Endothelial cell of coronary artery (primary cell): Measurements from ENCODE around the gene RNASE11. TPM values are rescaled to one million over a fixed set of nuclear protein-coding genes. Genes with fewer than 3 reads are reported as not detected.

ENCODE experiments used
- total RNA-seq: library from RNA; depleted of rRNA; stranded (reverse); fragments of >200 nt; gene quantifications from 2 replicates; pipeline ENCODE4 v1.2.3, GENCODE V29; 2014

Gene RNASE11
- not detected in 2 replicates for total RNA-seq

DNA sequence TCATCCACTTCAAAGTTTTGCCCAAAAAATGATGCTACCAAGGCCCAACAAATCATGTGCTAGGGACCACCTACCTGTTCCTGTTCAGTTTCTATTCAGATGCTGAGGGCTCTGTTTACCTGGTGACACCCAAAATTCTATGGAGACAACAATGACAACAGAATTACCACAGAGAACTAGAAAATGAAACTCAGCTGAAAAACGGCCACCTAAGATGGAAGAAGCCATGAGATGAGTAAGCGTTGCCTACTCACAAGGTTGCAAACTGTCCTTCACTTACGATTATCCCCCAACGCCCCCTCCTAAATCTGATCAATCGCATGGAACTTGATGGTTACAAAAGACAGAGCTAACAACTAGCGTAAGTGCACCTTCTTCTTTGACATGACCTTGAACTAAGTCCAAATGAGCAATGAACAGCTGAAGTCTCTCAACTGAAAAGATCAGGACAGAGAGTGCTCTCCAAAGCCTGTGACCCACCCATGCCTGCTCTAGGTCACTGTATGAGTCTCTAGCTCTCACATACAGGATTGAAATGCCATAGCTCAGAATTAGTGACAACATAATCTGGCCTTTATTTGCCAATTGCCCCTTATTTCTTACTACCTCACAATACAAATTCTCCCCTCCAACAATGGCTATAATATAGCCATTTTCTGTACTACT lies at the start of gene RNASE11:
RNASE11 (minus strand) TSS at position 513 of the 666 bp plus-strand sequence.

DNA sequence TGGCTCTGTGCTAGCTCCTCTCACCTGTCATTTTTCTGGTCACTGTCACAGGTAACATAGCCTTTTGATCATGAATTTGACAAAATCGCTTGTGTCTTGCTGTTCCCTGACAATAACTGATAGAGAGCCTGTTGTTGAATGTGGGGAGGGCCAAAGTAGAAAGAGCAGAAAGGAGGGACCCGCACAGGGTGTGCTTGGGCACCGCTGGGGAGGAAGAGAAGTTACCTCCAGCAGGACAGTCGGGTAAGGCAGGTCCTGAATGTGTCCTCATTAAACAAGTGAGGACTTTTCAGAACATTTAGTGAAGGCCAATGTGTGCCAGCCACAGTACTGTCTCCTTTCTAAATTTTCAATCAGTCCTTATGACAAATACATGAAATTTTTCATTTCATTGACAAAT lies 3.4 kb upstream of the RNASE11 start, which contains the start of gene RNASE12:
RNASE12 (minus strand) TSS at position 142 of the 400 bp plus-strand sequence. CDS start 653 bp downstream, outside the sequence.

DNA sequence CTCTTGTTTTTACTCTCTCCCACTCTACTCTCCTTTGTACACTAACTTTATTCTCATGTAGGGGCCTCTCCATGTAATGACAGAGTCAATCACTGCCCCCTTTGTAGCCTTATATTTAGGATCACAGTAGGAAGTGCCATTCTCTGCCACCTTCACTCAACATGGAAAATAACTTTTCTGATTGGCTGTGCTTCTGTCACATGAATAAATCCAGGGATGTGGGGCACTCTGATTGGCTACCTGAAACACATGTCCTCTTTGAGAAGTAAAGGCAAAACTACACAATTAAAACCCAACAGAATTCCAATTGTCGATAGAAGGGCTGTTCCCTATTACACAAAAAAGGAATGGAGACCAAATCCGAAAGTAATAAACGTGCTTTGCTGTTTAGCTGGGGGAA lies 26.8 kb downstream of the RNASE11 start, which contains the start of gene RNASE9:
RNASE9 (minus strand) TSS at position 87 of the 400 bp plus-strand sequence.

Other genes with a start within 250 kb of the RNASE11 start
- 7.3 and 7.6 TPM in 2 replicates for gene PARP2, start 244.4 kb downstream of the RNASE11 start, total RNA-seq
- 17.1 and 24.9 TPM in 2 replicates for gene TEP1, start 174.5 kb downstream of the RNASE11 start, total RNA-seq
- not detected in 2 replicates for gene KLHL33, start 151.8 kb downstream of the RNASE11 start, total RNA-seq
- gene OSGEP, start 133.2 kb downstream of the RNASE11 start, total RNA-seq: 25.9 and 40.8 TPM in 2 replicates
- gene APEX1, start 132.8 kb downstream of the RNASE11 start, total RNA-seq: 60.0 and 85.9 TPM in 2 replicates
- 14.3 and 14.7 TPM in 2 replicates for gene PIP4P1, start 126.6 kb downstream of the RNASE11 start, total RNA-seq
- gene PNP, start 118.6 kb downstream of the RNASE11 start, total RNA-seq: 106 and 322 TPM in 2 replicates
- gene RNASE10, start 82.5 kb downstream of the RNASE11 start, total RNA-seq: 0.56 and 1.3 TPM in 2 replicates
- not detected in 2 replicates for gene RNASE9, start 27.0 kb downstream of the RNASE11 start, total RNA-seq
- gene RNASE12, start 3.4 kb upstream of the RNASE11 start, total RNA-seq: not detected in 2 replicates
- not detected in 2 replicates for gene OR6S1, start 53.7 kb upstream of the RNASE11 start, total RNA-seq
- 6.6 and 6.7 TPM in 2 replicates for gene RNASE4, start 96.6 kb upstream of the RNASE11 start, total RNA-seq
- gene ANG, start 100.8 kb upstream of the RNASE11 start, total RNA-seq: 1.9 and 2.6 TPM in 2 replicates
- gene EDDM3A, start 157.9 kb upstream of the RNASE11 start, total RNA-seq: not detected in 2 replicates
- not detected in 2 replicates for gene EDDM3B, start 180.4 kb upstream of the RNASE11 start, total RNA-seq
- gene RNASE6, start 193.3 kb upstream of the RNASE11 start, total RNA-seq: 0.09 TPM in 1 of 2 replicates, not detected in the other
- gene RNASE1, start 214.8 kb upstream of the RNASE11 start, total RNA-seq: 46.7 and 82.6 TPM in 2 replicates